ENCODE measurements around the gene TSPAN9.

The TSPAN9 gene

GRCh38 chr12:3110578-3110977 is 33.4 kb downstream of the TSPAN9 start:
- Histone ChIP-seq H3K9ac (ENCODE audit: low read depth, low read length) (no peak overlapping the region), H3K27me3 (ENCODE audit: control insufficient read depth, insufficient read depth, low read length) (no peaks in the 10 kb centered on the region), H3K4me1 (ENCODE audit: control insufficient read depth, insufficient read depth, low read length) (no peaks in the 10 kb centered on the region)

GRCh38 chr12:3113671-3114325 is 36.6 kb downstream of the TSPAN9 start:
- Histone ChIP-seq H3K9ac (ENCODE audit: low read depth, low read length) (no peak overlapping the region), H3K4me1 (ENCODE audit: control insufficient read depth, insufficient read depth, low read length) (no peaks in the 10 kb centered on the region), H3K36me3 (ENCODE audit: control insufficient read depth, insufficient read depth, low read length) (no peaks in the 10 kb centered on the region), H3K27me3 (ENCODE audit: control insufficient read depth, insufficient read depth, low read length) (no peaks in the 10 kb centered on the region), H3K4me3 (ENCODE audit: low read depth, low read length) (no peak overlapping the region), H3K9me3 (ENCODE audit: control insufficient read depth, insufficient read depth, low read length) (no peaks in the 10 kb centered on the region)

More at GRCh38 chr12:3110578-3110977, 33.4 kb downstream of the TSPAN9 start:
- Histone ChIP-seq H3K36me3 (ENCODE audit: control insufficient read depth, insufficient read depth, low read length) (no peaks in the 10 kb centered on the region), H3K9me3 (ENCODE audit: control insufficient read depth, insufficient read depth, low read length) (no peaks in the 10 kb centered on the region), H3K4me3 (ENCODE audit: low read depth, low read length) (no peak overlapping the region)

GRCh38 chr12:3114671-3115070 is 37.5 kb downstream of the TSPAN9 start:
- no peak overlapping the region for H3K9ac ChIP-seq (ENCODE audit: low read depth, low read length)
- no peaks in the 10 kb centered on the region for H3K36me3 ChIP-seq (ENCODE audit: control insufficient read depth, insufficient read depth, low read length)
- H3K4me1 ChIP-seq (ENCODE audit: control insufficient read depth, insufficient read depth, low read length): no peaks in the 10 kb centered on the region
- no peaks in the 10 kb centered on the region for H3K27me3 ChIP-seq (ENCODE audit: control insufficient read depth, insufficient read depth, low read length)
- no peak overlapping the region for H3K4me3 ChIP-seq (ENCODE audit: low read depth, low read length)
- no peaks in the 10 kb centered on the region for H3K9me3 ChIP-seq (ENCODE audit: control insufficient read depth, insufficient read depth, low read length)

- H3K27me3 ChIP-seq (ENCODE audit: control insufficient read depth, insufficient read depth, low read length): no peaks in the 10 kb centered on the region
- H3K36me3 ChIP-seq (ENCODE audit: control insufficient read depth, insufficient read depth, low read length): no peaks in the 10 kb centered on the region
- no peaks in the 10 kb centered on the region for H3K4me1 ChIP-seq (ENCODE audit: control insufficient read depth, insufficient read depth, low read length)
- H3K9me3 ChIP-seq (ENCODE audit: control insufficient read depth, insufficient read depth, low read length): no peaks in the 10 kb centered on the region
- H3K9ac ChIP-seq (ENCODE audit: low read depth, low read length): no peak overlapping the region
- H3K4me3 ChIP-seq (ENCODE audit: low read depth, low read length): no peak overlapping the region
Measured at GRCh38 chr12:3115078-3115477, 37.9 kb downstream of the TSPAN9 start.

- Histone ChIP-seq H3K9ac (ENCODE audit: low read depth, low read length) (no peak overlapping the region), H3K9me3 (ENCODE audit: control insufficient read depth, insufficient read depth, low read length) (no peaks in the 10 kb centered on the region), H3K4me3 (ENCODE audit: low read depth, low read length) (no peak overlapping the region), H3K27me3 (ENCODE audit: control insufficient read depth, insufficient read depth, low read length) (no peaks in the 10 kb centered on the region), H3K36me3 (ENCODE audit: control insufficient read depth, insufficient read depth, low read length) (no peaks in the 10 kb centered on the region), H3K4me1 (ENCODE audit: control insufficient read depth, insufficient read depth, low read length) (no peaks in the 10 kb centered on the region)
Measured at GRCh38 chr12:3116106-3116844, 39.1 kb downstream of the TSPAN9 start.

- H3K9ac ChIP-seq (ENCODE audit: low read depth, low read length): no peak overlapping the region
Measured at GRCh38 chr12:3117144-3117581, 40.0 kb downstream of the TSPAN9 start.

GRCh38 chr12:3117591-3118015 is 40.4 kb downstream of the TSPAN9 start:
- no peak overlapping the region for H3K9ac ChIP-seq (ENCODE audit: low read depth, low read length)
- H3K27me3 ChIP-seq (ENCODE audit: control insufficient read depth, insufficient read depth, low read length): no peaks in the 10 kb centered on the region
- no peak overlapping the region for H3K4me3 ChIP-seq (ENCODE audit: low read depth, low read length)
- H3K9me3 ChIP-seq (ENCODE audit: control insufficient read depth, insufficient read depth, low read length): no peaks in the 10 kb centered on the region
- no peaks in the 10 kb centered on the region for H3K36me3 ChIP-seq (ENCODE audit: control insufficient read depth, insufficient read depth, low read length)
- no peaks in the 10 kb centered on the region for H3K4me1 ChIP-seq (ENCODE audit: control insufficient read depth, insufficient read depth, low read length)

More at GRCh38 chr12:3117144-3117581, 40.0 kb downstream of the TSPAN9 start:
- Histone ChIP-seq H3K9me3 (ENCODE audit: control insufficient read depth, insufficient read depth, low read length) (no peaks in the 10 kb centered on the region), H3K36me3 (ENCODE audit: control insufficient read depth, insufficient read depth, low read length) (no peaks in the 10 kb centered on the region), H3K27me3 (ENCODE audit: control insufficient read depth, insufficient read depth, low read length) (no peaks in the 10 kb centered on the region), H3K4me3 (ENCODE audit: low read depth, low read length) (no peak overlapping the region), H3K4me1 (ENCODE audit: control insufficient read depth, insufficient read depth, low read length) (no peaks in the 10 kb centered on the region)

GRCh38 chr12:3119192-3119755 is 42.1 kb downstream of the TSPAN9 start:
- Histone ChIP-seq H3K36me3 (ENCODE audit: control insufficient read depth, insufficient read depth, low read length) (no peaks in the 10 kb centered on the region), H3K4me3 (ENCODE audit: low read depth, low read length) (no peak overlapping the region), H3K9me3 (ENCODE audit: control insufficient read depth, insufficient read depth, low read length) (no peaks in the 10 kb centered on the region), H3K4me1 (ENCODE audit: control insufficient read depth, insufficient read depth, low read length) (no peaks in the 10 kb centered on the region), H3K9ac (ENCODE audit: low read depth, low read length) (no peak overlapping the region), H3K27me3 (ENCODE audit: control insufficient read depth, insufficient read depth, low read length) (no peaks in the 10 kb centered on the region)

GRCh38 chr12:3119756-3120601 is 42.8 kb downstream of the TSPAN9 start:
- Histone ChIP-seq H3K27me3 (ENCODE audit: control insufficient read depth, insufficient read depth, low read length) (no peaks in the 10 kb centered on the region), H3K4me1 (ENCODE audit: control insufficient read depth, insufficient read depth, low read length) (no peaks in the 10 kb centered on the region), H3K9me3 (ENCODE audit: control insufficient read depth, insufficient read depth, low read length) (no peaks in the 10 kb centered on the region), H3K4me3 (ENCODE audit: low read depth, low read length) (no peak overlapping the region), H3K36me3 (ENCODE audit: control insufficient read depth, insufficient read depth, low read length) (no peaks in the 10 kb centered on the region), H3K9ac (ENCODE audit: low read depth, low read length) (no peak overlapping the region)

GRCh38 chr12:3120701-3121100 is 43.5 kb downstream of the TSPAN9 start:
- Histone ChIP-seq H3K4me1 (ENCODE audit: control insufficient read depth, insufficient read depth, low read length) (no peaks in the 10 kb centered on the region), H3K9me3 (ENCODE audit: control insufficient read depth, insufficient read depth, low read length) (no peaks in the 10 kb centered on the region), H3K9ac (ENCODE audit: low read depth, low read length) (no peak overlapping the region), H3K27me3 (ENCODE audit: control insufficient read depth, insufficient read depth, low read length) (no peaks in the 10 kb centered on the region), H3K36me3 (ENCODE audit: control insufficient read depth, insufficient read depth, low read length) (no peaks in the 10 kb centered on the region), H3K4me3 (ENCODE audit: low read depth, low read length) (no peak overlapping the region)

GRCh38 chr12:3122841-3123678 is 45.9 kb downstream of the TSPAN9 start:
- no peak overlapping the region for H3K9ac ChIP-seq (ENCODE audit: low read depth, low read length)
- no peaks in the 10 kb centered on the region for H3K4me1 ChIP-seq (ENCODE audit: control insufficient read depth, insufficient read depth, low read length)
- H3K9me3 ChIP-seq (ENCODE audit: control insufficient read depth, insufficient read depth, low read length): no peaks in the 10 kb centered on the region
- no peaks in the 10 kb centered on the region for H3K27me3 ChIP-seq (ENCODE audit: control insufficient read depth, insufficient read depth, low read length)
- no peak overlapping the region for H3K4me3 ChIP-seq (ENCODE audit: low read depth, low read length)
- H3K36me3 ChIP-seq (ENCODE audit: control insufficient read depth, insufficient read depth, low read length): no peaks in the 10 kb centered on the region

Data from iPS-15b (cell line).